H1 (cell line): ENCODE measurements around the gene ACER1. TPM values are rescaled to one million over a fixed set of nuclear protein-coding genes. Genes with fewer than 3 reads are reported as not detected.
A peak's percentile ranks its signal among the peaks of the same experiment; 100 is the strongest.

Experiments used
- CTCF ChIA-PET: fragments of 300-600 bp; sonication (Branson Sonifier 250); formaldehyde crosslinking; loops from one replicate; lab custom pipeline; 2021; ENCODE audit not compliant: partially characterized antibody; lab: Charles Lee
- POLR2A ChIA-PET: fragments of 300-600 bp; sonication (Branson Sonifier 250); formaldehyde crosslinking; loops from one replicate; lab custom pipeline; 2021; ENCODE audit warnings: inconsistent platforms; ENCODE audit not compliant: partially characterized antibody; lab: Charles Lee
- DNase-seq, 2 experiments: peaks; one replicate each; pipeline versions ENCODE4 v3.0.0 to v3.0.0-alpha.2; 2010 to 2022; ENCODE audit warnings: low spot score in 2 of 2, low read depth in 1 of 2, mixed read lengths in 1 of 2
- FAIRE-seq: peaks from 2 replicates; lab custom pipeline; 2011; peaks lifted over from hg19 to GRCh38; lab: Jason Lieb, UNC
- H2AFZ ChIP-seq: 2 replicates; pipeline ENCODE4 v1.8.1; 2012; ENCODE audit warnings: low read length, inconsistent platforms
- H2AK5ac ChIP-seq: 2 replicates; pipeline ENCODE4 v1.6.1; 2013; ENCODE audit warnings: low read depth, low read length
- H2BK120ac ChIP-seq: replicated peaks from 2 replicates; pipeline ENCODE3; 2013; ENCODE audit warnings: low read depth, low read length, inconsistent platforms
- H2BK12ac ChIP-seq: 2 replicates; pipeline ENCODE4 v1.6.1; 2013; ENCODE audit warnings: low read depth, low read length
- H2BK15ac ChIP-seq: 2 replicates; pipeline ENCODE4 v1.6.1; 2013; ENCODE audit warnings: low read length
- H2BK20ac ChIP-seq: 2 replicates; pipeline ENCODE4 v1.6.1; 2013; ENCODE audit warnings: low read length
- H2BK5ac ChIP-seq: 2 replicates; pipeline ENCODE4 v1.6.1; 2013; ENCODE audit warnings: low read depth, low read length
- H3K14ac ChIP-seq: 2 replicates; pipeline ENCODE4 v1.6.1; 2013; ENCODE audit warnings: inconsistent platforms; ENCODE audit not compliant: insufficient read length
- H3K18ac ChIP-seq: 2 replicates; pipeline ENCODE4 v1.6.1; 2013; ENCODE audit warnings: low read length; ENCODE audit errors: extremely low read depth
- H3K23ac ChIP-seq: 2 replicates; pipeline ENCODE4 v1.6.1; 2013; ENCODE audit warnings: inconsistent platforms; ENCODE audit not compliant: insufficient read length
- H3K23me2 ChIP-seq: 2 replicates; pipeline ENCODE4 v1.6.1; 2013; ENCODE audit warnings: low read depth, low read length
- H3K27ac ChIP-seq: 2 replicates; pipeline ENCODE4 v1.6.1; 2011; ENCODE audit warnings: low read depth, low read length, inconsistent platforms
- H3K27me3 ChIP-seq, 4 experiments: replicated peaks in 1 of 4; 1 replicate in 1 of 4; 2 replicates in 3 of 4; pipeline versions ENCODE4 v1.6.1 to v1.8.1; 2011 to 2013; ENCODE audit warnings: low read length in 3 of 4, mild to moderate bottlenecking in 3 of 4, inconsistent platforms in 2 of 4, mixed read lengths in 2 of 4, moderate library complexity in 1 of 4; ENCODE audit not compliant: control insufficient read depth in 3 of 4, insufficient read depth in 3 of 4; ENCODE audit errors: extremely low read depth in 1 of 4
- H3K36me3 ChIP-seq, 4 experiments: 2 replicates each; pipeline versions ENCODE4 v1.6.1 to v1.8.1; 2011 to 2013; ENCODE audit warnings: mild to moderate bottlenecking in 4 of 4, low read length in 3 of 4, moderate library complexity in 2 of 4, control low read depth in 1 of 4, inconsistent platforms in 1 of 4; ENCODE audit not compliant: insufficient read depth in 4 of 4, control insufficient read depth in 2 of 4
- H3K4ac ChIP-seq: replicated peaks from 2 replicates; pipeline ENCODE3; 2013; ENCODE audit warnings: low read length, low read depth, mixed read lengths, inconsistent platforms; ENCODE audit not compliant: insufficient read length
- H3K4me1 ChIP-seq, 4 experiments: replicated peaks in 1 of 4; 1 replicate in 1 of 4; 2 replicates in 3 of 4; pipeline versions ENCODE4 v1.6.1 to v1.8.1; 2011 to 2013; ENCODE audit warnings: low read length in 3 of 4, inconsistent platforms in 2 of 4, mixed read lengths in 1 of 4; ENCODE audit not compliant: insufficient read depth in 4 of 4, control insufficient read depth in 3 of 4
- H3K4me2 ChIP-seq, 2 experiments: 2 replicates each; pipeline versions ENCODE4 v1.6.1 to v1.8.1; 2011 to 2013; ENCODE audit warnings: low read depth in 2 of 2, low read length in 2 of 2, control low read depth in 1 of 2, inconsistent platforms in 1 of 2, mild to moderate bottlenecking in 1 of 2; ENCODE audit not compliant: insufficient read depth in 1 of 2
- H3K4me3 ChIP-seq, 4 experiments: fragments of 200-600, 300-600 bp in 1 of 4; sonication (generic), shearing (Covaris generic), sonication (Bioruptor Twin) in 1 of 4; 2 replicates each; pipeline versions ENCODE4 v1.5.1 to v1.8.1; 2011 to 2016; ENCODE audit warnings: low read length in 4 of 4, low read depth in 3 of 4, control low read depth in 2 of 4, inconsistent platforms in 2 of 4, mild to moderate bottlenecking in 2 of 4, mixed read lengths in 1 of 4, moderate library complexity in 1 of 4; ENCODE audit not compliant: insufficient read depth in 2 of 4; ENCODE audit errors: extremely low read depth in 1 of 4
- H3K56ac ChIP-seq: replicated peaks from 2 replicates; pipeline ENCODE3; 2013; ENCODE audit warnings: low read depth, mild to moderate bottlenecking, mixed read lengths, low read length, inconsistent platforms; ENCODE audit not compliant: insufficient read length
- H3K79me1 ChIP-seq: 2 replicates; pipeline ENCODE4 v1.6.1; 2013; ENCODE audit warnings: low read depth, low read length, control low read depth
- H3K79me2 ChIP-seq, 2 experiments: 2 replicates each; pipeline versions ENCODE4 v1.6.1 to v1.8.1; 2012 to 2013; ENCODE audit warnings: low read length in 2 of 2, mild to moderate bottlenecking in 2 of 2, inconsistent platforms in 1 of 2; ENCODE audit not compliant: insufficient read depth in 2 of 2, control insufficient read depth in 1 of 2
- H3K9ac ChIP-seq, 4 experiments: replicated peaks in 1 of 4; 1 replicate in 1 of 4; 2 replicates in 3 of 4; pipeline versions ENCODE4 v1.6.1 to v1.8.1; 2011 to 2013; ENCODE audit warnings: low read depth in 3 of 4, low read length in 3 of 4, control low read depth in 2 of 4, mild to moderate bottlenecking in 2 of 4, moderate library complexity in 2 of 4, inconsistent platforms in 1 of 4; ENCODE audit errors: extremely low read depth in 1 of 4
- H3K9me3 ChIP-seq, 2 experiments: 2 replicates each; pipeline versions ENCODE4 v1.6.1 to v1.8.1; 2012 to 2013; ENCODE audit warnings: mild to moderate bottlenecking in 2 of 2, moderate library complexity in 2 of 2, control low read depth in 1 of 2, inconsistent platforms in 1 of 2, low read depth in 1 of 2, low read length in 1 of 2, mixed read lengths in 1 of 2; ENCODE audit not compliant: insufficient read depth in 2 of 2
- H4K20me1 ChIP-seq, 2 experiments: replicated peaks in 1 of 2; 2 replicates each; pipeline versions ENCODE3 to v1.8.1; 2011 to 2013; ENCODE audit warnings: inconsistent platforms in 2 of 2, low read length in 2 of 2, mild to moderate bottlenecking in 1 of 2; ENCODE audit not compliant: insufficient read depth in 2 of 2, control insufficient read depth in 1 of 2
- H4K5ac ChIP-seq: 2 replicates; pipeline ENCODE4 v1.6.1; 2013; ENCODE audit warnings: low read length, low read depth, mixed read lengths, inconsistent platforms; ENCODE audit not compliant: insufficient read length
- H4K8ac ChIP-seq: 2 replicates; pipeline ENCODE4 v1.8.0; 2013; ENCODE audit warnings: mild to moderate bottlenecking, moderate library complexity, low read length, inconsistent platforms; ENCODE audit not compliant: insufficient read depth; ENCODE audit errors: extremely low read depth
- H4K91ac ChIP-seq: replicated peaks from 2 replicates; pipeline ENCODE3; 2013; ENCODE audit warnings: low read length, mixed read lengths, inconsistent platforms; ENCODE audit not compliant: insufficient read length
- BCL11A ChIP-seq, 2 experiments: IDR thresholded peaks; one replicate each; pipeline ENCODE4 v1.6.1; 2011; ENCODE audit warnings: low read depth in 2 of 2, low read length in 2 of 2, mild to moderate bottlenecking in 2 of 2
- BRCA1 ChIP-seq: IDR thresholded peaks from 2 replicates; pipeline ENCODE4 v1.6.1; 2012; ENCODE audit warnings: low read depth, low read length, improper control_type of control experiment
- CREB1 ChIP-seq: IDR thresholded peaks from 2 replicates; pipeline ENCODE4 v1.6.1; 2012; ENCODE audit warnings: inconsistent platforms
- GABPA ChIP-seq: IDR thresholded peaks from 2 replicates; pipeline ENCODE4 v1.6.1; 2011; ENCODE audit warnings: mild to moderate bottlenecking, low read length, moderate library complexity, borderline replicate concordance; ENCODE audit not compliant: insufficient read depth
- JUND ChIP-seq: IDR thresholded peaks from 2 replicates; pipeline ENCODE4 v1.6.1; 2011; ENCODE audit warnings: mild to moderate bottlenecking, improper control_type of control experiment, low read length
- POLR2A ChIP-seq, 2 experiments: IDR thresholded peaks; 1 replicate in 1 of 2; 2 replicates in 1 of 2; pipeline ENCODE4 v1.6.1; 2011; ENCODE audit warnings: low read depth in 2 of 2, low read length in 2 of 2, mild to moderate bottlenecking in 2 of 2; ENCODE audit errors: control extremely low read depth in 1 of 2
- POU5F1 ChIP-seq: IDR thresholded peaks from 2 replicates; pipeline ENCODE4 v1.6.1; 2011; ENCODE audit warnings: low read depth, mild to moderate bottlenecking, low read length, moderate library complexity
- RAD21 ChIP-seq, 2 experiments: IDR thresholded peaks in 1 of 2; conservative IDR thresholded peaks in 1 of 2; 2 replicates each; pipeline ENCODE4 v1.6.1; 2011; ENCODE audit warnings: low read depth in 2 of 2, low read length in 2 of 2, improper control_type of control experiment in 1 of 2, inconsistent platforms in 1 of 2, mild to moderate bottlenecking in 1 of 2, moderate library complexity in 1 of 2
- RBBP5 ChIP-seq: IDR thresholded peaks from 2 replicates; pipeline ENCODE4 v1.7.1; 2012; ENCODE audit warnings: low read depth, mild to moderate bottlenecking, inconsistent platforms, low read length, moderate library complexity, borderline replicate concordance
- SIRT6 ChIP-seq: IDR thresholded peaks from one replicate; pipeline ENCODE4 v1.7.1; 2012; ENCODE audit warnings: low read length, inconsistent platforms
- SP2 ChIP-seq: IDR thresholded peaks from 2 replicates; pipeline ENCODE4 v1.6.1; 2012; ENCODE audit warnings: mild to moderate bottlenecking, low read length, inconsistent platforms
- WGBS, 2 experiments: shearing (Covaris generic) in 1 of 2; methylation state at CpG; one replicate each; pipeline versions ENCODE4 v1.1.6 to v1.1.7; 2013 to 2015; ENCODE audit warnings: low lambda C conversion rate in 2 of 2, mixed read lengths in 2 of 2, inconsistent platforms in 1 of 2, low coverage in 1 of 2, missing lambda C conversion rate in 1 of 2; ENCODE audit not compliant: insufficient replicate concordance in 2 of 2, insufficient coverage in 1 of 2, insufficient read length in 1 of 2; ENCODE audit errors: extremely low coverage in 1 of 2, missing lambda C conversion rate in 1 of 2; 5-methylcytosine and 5-hydroxymethylcytosine counted together
- polyA plus RNA-seq, 7 experiments: library from polyadenylated mRNA; depleted of rRNA in 3 of 7; stranded (reverse) in 5 of 7; unstranded in 2 of 7; fragments of >200 nt in 5 of 7; fragments of 200-250 nt in 2 of 7; gene quantifications; 1 replicate in 5 of 7; 2 replicates in 1 of 7; 4 replicates in 1 of 7; pipeline versions ENCODE4 v1.2.1 to v1.2.3, GENCODE V29; 2011 to 2013; ENCODE audit warnings: missing spikeins in 2 of 7, mixed read lengths in 2 of 7
- total RNA-seq: library from RNA; stranded (reverse); fragmentation: NEBNext Ultra II Directional; extraction: Animal tissue kit (Norgen Biotek cat#: 25700); gene quantifications from 2 replicates; pipeline ENCODE4 v1.2.1, GENCODE V29; 2021

Gene ACER1
- total and polyA plus RNA-seq, 2 of the 8 experiments (the other 6 are each of a cell fraction or from before 2014, with no cell fraction given), result 0.05 TPM; not detected in 1

GRCh38 chr19:6271721-6272410 lies 61.5 kb downstream of the ACER1 start:
- 83% methylated on average over 34 of the region's 35 CpGs; no CpG with 5 or more reads in 1 of the 2 experiments for WGBS, 2 experiments
- TF ChIP-seq BRCA1 (no peak), JUND (no peak), SP2 (no peak), RBBP5 (no peak), RAD21 (IDR thresholded peaks at IDR 0.05 in 1 of 2, conservative IDR thresholded peaks at IDR 0.05 in 1 of 2; ENCODE audit: low read depth in 2 of 2, low read length in 2 of 2) (no peak), SIRT6 (no peak), CREB1 (no peak), POU5F1 (no peak), POLR2A (IDR thresholded peaks at IDR 0.05; ENCODE audit: control extremely low read depth in 1 of 2, low read depth in 2 of 2, low read length in 2 of 2) (no peak), BCL11A (IDR thresholded peaks at IDR 0.05; ENCODE audit: low read depth in 2 of 2, low read length in 2 of 2) (no peak), GABPA (no peak)
- Histone ChIP-seq H2BK12ac (0 out of 2 replicates have a peak overlapping the region, but pooled peaks have one; percentile 14), H4K8ac (no peak overlapping the region), H2AK5ac (peak overlapping the region; percentile 65; the same call in 1 of the 2 replicates), H4K91ac (peak overlapping the region; percentile 0), H2BK5ac (0 out of 2 replicates have a peak overlapping the region, but pooled peaks have one; percentile 82), H3K56ac (no peak overlapping the region), H2BK15ac (no peak overlapping the region), H3K4ac (no peak overlapping the region), H3K4me1 (peaks cover 6 to 31% (median 19%) of the 10 kb centered on the region in 4 experiments), H2AFZ (no peak overlapping the region), H3K23me2 (no peaks in the 10 kb centered on the region), H3K9ac (no peak overlapping the region; a peak in 1 of 7 replicates), H4K20me1 (peaks cover 44 to 52% of the 10 kb centered on the region in 2 experiments), H2BK20ac (no peak overlapping the region), H3K4me2 (peak overlapping the region; percentile 30 to 55; a peak in 3 of 4 replicates), H3K79me2 (peaks cover 8 to 92% of the 10 kb centered on the region in 2 experiments; a peak in 3 of 4 replicates), H3K23ac (no peak overlapping the region), H3K4me3 (no peak overlapping the region), H3K18ac (peak overlapping the region; percentile 32; the same call in 1 of the 2 replicates), H3K9me3 (no peaks in the 10 kb centered on the region), H4K5ac (no peak overlapping the region), H3K14ac (no peak overlapping the region), H3K27me3 (no peaks in the 10 kb centered on the region; a peak in 1 of 7 replicates), H2BK120ac (no peak overlapping the region), H3K79me1 (peaks cover 30% of the 10 kb centered on the region), H3K36me3 (peaks cover 0 to 25% (median 10%) of the 10 kb centered on the region in 4 experiments; a peak in 3 of 8 replicates), H3K27ac (peak overlapping the region; percentile 11; the same call in 1 of the 2 replicates)
- ChIA-PET POLR2A (interaction anchor here (0.6 to 1.8 kb wide), 10 partner anchors 11 to 192 kb away, joined by 3 to 8 read pairs (median 3); no protein-coding TSS in a partner anchor), CTCF (interaction anchor here (0.6 to 3.8 kb wide), 21 partner anchors 8 to 224 kb away, joined by 3 to 41 read pairs (median 4); no protein-coding TSS in a partner anchor)
- no peak for DNase-seq
- FAIRE-seq, result no peak
